Keratinocyte (primary cell): Measurements from ENCODE around the gene TAF1B. TPM values are rescaled to one million over a fixed set of nuclear protein-coding genes. Genes with fewer than 3 reads are reported as not detected.

ENCODE experiments used
- DNase-seq: peaks from one replicate; pipeline ENCODE4 v3.0.0-alpha.2; 2011; ENCODE audit warnings: low read depth, missing footprints, low spot score
- FAIRE-seq: peaks from 2 replicates; lab custom pipeline; 2011; peaks lifted over from hg19 to GRCh38; lab: Jason Lieb, UNC
- H2AFZ ChIP-seq: 2 replicates; pipeline ENCODE4 v1.6.0; 2012; ENCODE audit warnings: low read length, control low read depth, inconsistent platforms; ENCODE audit not compliant: control insufficient read depth
- H3K27ac ChIP-seq: 2 replicates; pipeline ENCODE4 v1.5.1; 2011; ENCODE audit warnings: low read length; ENCODE audit not compliant: control insufficient read depth, insufficient read depth
- H3K27me3 ChIP-seq: 3 replicates; pipeline ENCODE4 v1.6.0; 2011; ENCODE audit warnings: low read length; ENCODE audit not compliant: control insufficient read depth, insufficient read depth; ENCODE audit errors: extremely low read depth
- H3K36me3 ChIP-seq, 2 experiments: 2 replicates in 1 of 2; 3 replicates in 1 of 2; pipeline ENCODE4 v1.5.1; 2011; ENCODE audit warnings: low read length in 2 of 2, mild to moderate bottlenecking in 1 of 2; ENCODE audit not compliant: control insufficient read depth in 2 of 2, insufficient read depth in 2 of 2; ENCODE audit errors: extremely low read depth in 1 of 2
- H3K4me1 ChIP-seq: 3 replicates; pipeline ENCODE4 v1.5.1; 2011; ENCODE audit warnings: low read length; ENCODE audit not compliant: control insufficient read depth, insufficient read depth; ENCODE audit errors: extremely low read depth
- H3K4me2 ChIP-seq: 3 replicates; pipeline ENCODE4 v1.6.0; 2011; ENCODE audit warnings: low read depth, low read length; ENCODE audit not compliant: control insufficient read depth, insufficient read depth; ENCODE audit errors: extremely low read depth
- H3K4me3 ChIP-seq, 3 experiments: fragments of 200-600 bp in 1 of 3; sonication (generic) in 1 of 3; 2 replicates in 2 of 3; 3 replicates in 1 of 3; pipeline ENCODE4 v1.5.1; 2011 to 2016; ENCODE audit warnings: low read length in 3 of 3, mild to moderate bottlenecking in 3 of 3, control low read depth in 2 of 3, inconsistent platforms in 1 of 3, low read depth in 1 of 3, mixed read lengths in 1 of 3, mixed run types in 1 of 3, moderate library complexity in 1 of 3; ENCODE audit not compliant: control insufficient read depth in 2 of 3, insufficient read depth in 2 of 3; ENCODE audit errors: extremely low read depth in 1 of 3
- H3K79me2 ChIP-seq: 2 replicates; pipeline ENCODE4 v1.6.0; 2012; ENCODE audit warnings: low read length; ENCODE audit not compliant: control insufficient read depth, insufficient read depth
- H3K9ac ChIP-seq: 3 replicates; pipeline ENCODE4 v1.6.0; 2011; ENCODE audit warnings: low read length; ENCODE audit not compliant: control insufficient read depth, insufficient read depth; ENCODE audit errors: extremely low read depth
- H3K9me1 ChIP-seq: 3 replicates; pipeline ENCODE4 v1.6.0; 2011; ENCODE audit warnings: low read length; ENCODE audit not compliant: control insufficient read depth, insufficient read depth; ENCODE audit errors: extremely low read depth
- H3K9me3 ChIP-seq: 2 replicates; pipeline ENCODE4 v1.5.1; 2012; ENCODE audit warnings: low read depth, low read length; ENCODE audit not compliant: control insufficient read depth
- H4K20me1 ChIP-seq: 3 replicates; pipeline ENCODE4 v1.6.0; 2011; ENCODE audit warnings: low read length; ENCODE audit not compliant: control insufficient read depth, insufficient read depth; ENCODE audit errors: extremely low read depth
- CTCF ChIP-seq, 3 experiments: IDR thresholded peaks in 1 of 3; conservative IDR thresholded peaks in 1 of 3; optimal IDR thresholded peaks in 1 of 3; 2 replicates in 2 of 3; 3 replicates in 1 of 3; pipeline versions ENCODE3 to v1.5.1; 2011; ENCODE audit warnings: low read length in 3 of 3, mild to moderate bottlenecking in 3 of 3, moderate library complexity in 2 of 3, control low read depth in 1 of 3, inconsistent platforms in 1 of 3; ENCODE audit not compliant: insufficient read depth in 2 of 3; ENCODE audit errors: extremely low read depth in 1 of 3
- EZH2 ChIP-seq: IDR thresholded peaks from one replicate; pipeline ENCODE4 v1.6.1; 2012; ENCODE audit warnings: inconsistent platforms, mild to moderate bottlenecking, low read length, moderate library complexity
- dilution Hi-C: fragments of 300-500 bp; cut with MboI; formaldehyde crosslinking; loops from one replicate; pipeline ENCODE4 v1.7.0; 2020; ENCODE audit warnings: low sequenced_read_pairs; ENCODE audit not compliant: extremely low pct_ligation_motif_present
- polyA plus RNA-seq, 5 experiments: library from polyadenylated mRNA; depleted of rRNA in 3 of 5; stranded (reverse) in 3 of 5; stranded (forward) in 1 of 5; unstranded in 1 of 5; fragments of >200 nt; gene quantifications; 1 replicate in 1 of 5; 2 replicates in 3 of 5; 3 replicates in 1 of 5; pipeline versions ENCODE4 v1.2.1 to v1.2.3, GENCODE V29; 2011 to 2012; ENCODE audit warnings: missing spikeins in 2 of 5, low read depth in 1 of 5, low replicate concordance in 1 of 5

The TAF1B gene
- polyA plus RNA-seq, 1 donor (not counting 4 experiments of a cell fraction or from before 2014, with no cell fraction given): 16.5 TPM

GRCh38 chr2:9844036-9844483 lies 786 bp downstream of the TAF1B start:
- H3K27ac ChIP-seq: peak overlapping the region; percentile 96
- H2AFZ ChIP-seq: peak overlapping the region; percentile 60
- TF ChIP-seq EZH2 (no peak), CTCF (optimal IDR thresholded peaks at IDR 0.05 in 1 of 3, IDR thresholded peaks at IDR 0.05 in 1 of 3, conservative IDR thresholded peaks at IDR 0.05 in 1 of 3; ENCODE audit: extremely low read depth in 1 of 3, insufficient read depth in 2 of 3, low read length in 3 of 3) (no peak)
- peaks cover 12% of the 10 kb centered on the region for H3K79me2 ChIP-seq
- dilution Hi-C loops: no loop called here
- H3K9ac ChIP-seq: peak overlapping the region; percentile 89
- no peaks in the 10 kb centered on the region for H3K9me1 ChIP-seq
- no peak for FAIRE-seq
- H3K4me2 ChIP-seq: peak overlapping the region; percentile 79
- no peaks in the 10 kb centered on the region for H4K20me1 ChIP-seq
- no peak for DNase-seq
- no peaks in the 10 kb centered on the region for H3K27me3 ChIP-seq
- H3K9me3 ChIP-seq: no peaks in the 10 kb centered on the region
- peak overlapping the region; percentile 58 to 92 (median 76) for H3K4me3 ChIP-seq
- peaks cover 40% of the 10 kb centered on the region for H3K4me1 ChIP-seq
- peaks cover 0 to 4% of the 10 kb centered on the region in 2 experiments for H3K36me3 ChIP-seq

- peaks cover 0 to 4% of the 10 kb centered on the region in 2 experiments for H3K36me3 ChIP-seq
- H3K9me3 ChIP-seq: no peaks in the 10 kb centered on the region
- no peaks in the 10 kb centered on the region for H4K20me1 ChIP-seq
- FAIRE-seq (no peak), DNase-seq (no peak)
- no peaks in the 10 kb centered on the region for H3K27me3 ChIP-seq
- peak overlapping the region; percentile 79 for H3K4me2 ChIP-seq
- peak overlapping the region; percentile 96 for H3K27ac ChIP-seq
- no peaks in the 10 kb centered on the region for H3K9me1 ChIP-seq
- H2AFZ ChIP-seq: peak overlapping the region; percentile 27
- peaks cover 40% of the 10 kb centered on the region for H3K4me1 ChIP-seq
- H3K4me3 ChIP-seq: peak overlapping the region; percentile 58 to 92 (median 76)
- dilution Hi-C loops: no loop called here
- H3K9ac ChIP-seq: peak overlapping the region; percentile 89
- peaks cover 12% of the 10 kb centered on the region for H3K79me2 ChIP-seq
- TF ChIP-seq EZH2 (no peak), CTCF (optimal IDR thresholded peaks at IDR 0.05 in 1 of 3, IDR thresholded peaks at IDR 0.05 in 1 of 3, conservative IDR thresholded peaks at IDR 0.05 in 1 of 3; ENCODE audit: extremely low read depth in 1 of 3, insufficient read depth in 2 of 3, low read length in 3 of 3) (no peak)
Observed at GRCh38 chr2:9844576-9844975, 1.3 kb downstream of the TAF1B start.
